Osteocyte (in vitro differentiated cells): ENCODE data around the gene RALGAPB. TPM values are rescaled to one million over a fixed set of nuclear protein-coding genes. Genes with fewer than 3 reads are reported as not detected.

Experiments
- DNase-seq: peaks from one replicate; pipeline ENCODE4 v3.0.0; 2021; ENCODE audit warnings: mixed read lengths; ENCODE audit not compliant: unreplicated experiment; ENCODE audit errors: extremely low spot score
- H3K27ac Mint-ChIP-seq: one replicate; pipeline ENCODE4 v1.8.0; 2021; ENCODE audit warnings: mild to moderate bottlenecking, mixed read lengths; ENCODE audit not compliant: unreplicated experiment
- H3K27me3 Mint-ChIP-seq: one replicate; pipeline ENCODE4 v1.8.0; 2021; ENCODE audit warnings: mixed read lengths; ENCODE audit not compliant: unreplicated experiment
- H3K36me3 Mint-ChIP-seq: one replicate; pipeline ENCODE4 v1.8.0; 2021; ENCODE audit warnings: mixed read lengths; ENCODE audit not compliant: unreplicated experiment
- H3K4me1 Mint-ChIP-seq: one replicate; pipeline ENCODE4 v1.8.0; 2021; ENCODE audit warnings: mixed read lengths; ENCODE audit not compliant: unreplicated experiment
- H3K4me3 Mint-ChIP-seq: one replicate; pipeline ENCODE4 v1.8.0; 2021; ENCODE audit warnings: mild to moderate bottlenecking, moderate library complexity, mixed read lengths; ENCODE audit not compliant: unreplicated experiment
- H3K9me3 Mint-ChIP-seq: one replicate; pipeline ENCODE4 v1.8.0; 2021; ENCODE audit warnings: mixed read lengths; ENCODE audit not compliant: unreplicated experiment
- CTCF ChIP-seq: fragments of 200-600 bp; sonication (generic); IDR thresholded peaks from 2 replicates; pipeline ENCODE4 v1.5.0; 2021; ENCODE audit warnings: antibody characterized with exemption, mild to moderate bottlenecking, moderate library complexity
- total RNA-seq: library from RNA; stranded (reverse); gene quantifications from 2 replicates; pipeline ENCODE4 v1.2.1, GENCODE V29; 2021

The RALGAPB gene
- total RNA-seq, 1 donor from 2014 or later = 36.8 TPM

- peaks cover 3% of the 10 kb centered on the region for H3K4me1 Mint-ChIP-seq
- TF ChIP-seq CTCF = no peak
- no peaks in the 10 kb centered on the region for H3K36me3 Mint-ChIP-seq
- H3K27ac Mint-ChIP-seq = no peak overlapping the region
- no peaks in the 10 kb centered on the region for H3K9me3 Mint-ChIP-seq
- H3K27me3 Mint-ChIP-seq = peaks cover 42% of the 10 kb centered on the region
- no peak overlapping the region for H3K4me3 Mint-ChIP-seq
- no peak for DNase-seq
These were observed 135.5 kb downstream of the RALGAPB start for GRCh38 chr20:38608188-38608587.

- H3K27ac Mint-ChIP-seq = no peak overlapping the region
- no peaks in the 10 kb centered on the region for H3K9me3 Mint-ChIP-seq
- no peaks in the 10 kb centered on the region for H3K36me3 Mint-ChIP-seq
- TF ChIP-seq CTCF = no peak
- no peak overlapping the region for H3K4me3 Mint-ChIP-seq
- peaks cover 40% of the 10 kb centered on the region for H3K27me3 Mint-ChIP-seq
- DNase-seq = no peak
- H3K4me1 Mint-ChIP-seq = peaks cover 3% of the 10 kb centered on the region
These were observed 137.2 kb downstream of the RALGAPB start for GRCh38 chr20:38609815-38610214.

- TF ChIP-seq CTCF = no peak
- Mint-ChIP-seq H3K4me3 (no peak overlapping the region), H3K36me3 (no peaks in the 10 kb centered on the region), H3K27me3 (peaks cover 39% of the 10 kb centered on the region), H3K9me3 (no peaks in the 10 kb centered on the region), H3K27ac (no peak overlapping the region), H3K4me1 (no peaks in the 10 kb centered on the region)
- DNase-seq = no peak
These were observed 137.9 kb downstream of the RALGAPB start for GRCh38 chr20:38610521-38610920.

GRCh38 chr20:38612751-38613515 lies 140.3 kb downstream of the RALGAPB start:
- Mint-ChIP-seq H3K36me3 (no peaks in the 10 kb centered on the region), H3K4me3 (no peak overlapping the region), H3K27me3 (peaks cover 41% of the 10 kb centered on the region), H3K27ac (no peak overlapping the region), H3K9me3 (no peaks in the 10 kb centered on the region), H3K4me1 (no peaks in the 10 kb centered on the region)
- DNase-seq = no peak
- TF ChIP-seq CTCF = no peak

- H3K27ac Mint-ChIP-seq = no peak overlapping the region
- no peaks in the 10 kb centered on the region for H3K36me3 Mint-ChIP-seq
- no peaks in the 10 kb centered on the region for H3K4me1 Mint-ChIP-seq
- H3K9me3 Mint-ChIP-seq = no peaks in the 10 kb centered on the region
- no peak for TF ChIP-seq CTCF
- H3K4me3 Mint-ChIP-seq = no peak overlapping the region
- H3K27me3 Mint-ChIP-seq = peaks cover 52% of the 10 kb centered on the region
- no peak for DNase-seq
These were observed 142.6 kb downstream of the RALGAPB start for GRCh38 chr20:38615283-38615682.
